COLO668 (cell line): ENCODE data around the gene GSC2.
"Not testable (repeated sequence)": the region's sequence is repeated elsewhere in the genome, so short reads cannot be mapped to it uniquely, and the experiment has no call there.

ENCODE experiments used
- DNase-seq: peaks from one replicate; lab custom pipeline; 2025; ENCODE audit not compliant: unreplicated experiment; lab: John Stamatoyannopoulos, UW

GSC2 gene

GRCh38 chr22:19178065-19178656, 28.1 kb upstream of the GSC2 start:
- peak; percentile 67 for DNase-seq

GRCh38 chr22:19177164-19178064, 27.3 kb upstream of the GSC2 start:
- no peak for DNase-seq

- no peak for DNase-seq
Measured at GRCh38 chr22:19176732-19177131, 26.6 kb upstream of the GSC2 start.

GRCh38 chr22:19176175-19176643, 26.1 kb upstream of the GSC2 start:
- no peak for DNase-seq

GRCh38 chr22:19175602-19176174, 25.6 kb upstream of the GSC2 start:
- DNase-seq: no peak

GRCh38 chr22:19175026-19175601, 25.0 kb upstream of the GSC2 start:
- no peak for DNase-seq

- DNase-seq: no peak
Measured at GRCh38 chr22:19174106-19175025, 24.3 kb upstream of the GSC2 start.

GRCh38 chr22:19173047-19174035, 23.2 kb upstream of the GSC2 start:
- DNase-seq: no peak

- no peak for DNase-seq
Measured at GRCh38 chr22:19172213-19173046, 22.3 kb upstream of the GSC2 start.

GRCh38 chr22:19169947-19170318, 19.8 kb upstream of the GSC2 start:
- no peak for DNase-seq

- peak; percentile 31 for DNase-seq
Measured at GRCh38 chr22:19169002-19169946, 19.2 kb upstream of the GSC2 start.

GRCh38 chr22:19168088-19168890, 18.2 kb upstream of the GSC2 start:
- peak; percentile 64 for DNase-seq

GRCh38 chr22:19167106-19167869, 17.2 kb upstream of the GSC2 start:
- no peak for DNase-seq

- no peak for DNase-seq
Measured at GRCh38 chr22:19166421-19166820, 16.3 kb upstream of the GSC2 start.

- no peak for DNase-seq
Measured at GRCh38 chr22:19164425-19164824, 14.3 kb upstream of the GSC2 start.

GRCh38 chr22:19158649-19159048, 8.6 kb upstream of the GSC2 start:
- not testable (repeated sequence) for DNase-seq
